ENCODE measurements around the gene OR1L8. TPM values are rescaled to one million over a fixed set of nuclear protein-coding genes. Genes with fewer than 3 reads are reported as not detected.

OR1L8 gene
- total and polyA plus RNA-seq, 9 of the 15 experiments (the other 6 are each of a cell fraction or from before 2014, with no cell fraction given) = 0.03 to 0.06 (median 0.06) TPM; not detected in 6

GRCh38 chr9:122614362-122614761, 31.2 kb upstream of the OR1L8 start, which contains the start of gene OR1Q1:
OR1Q1 (plus strand) TSS chr9:122614738; CDS start chr9:122614738, 0 bp downstream.
- Histone ChIP-seq H3K9ac (ENCODE audit: insufficient read depth in 1 of 2, low read depth in 2 of 2, low read length in 2 of 2) (no peak within 1 kb of the TSS), H3K9me3 (replicated peaks; ENCODE audit: control insufficient read depth, insufficient read depth, low read depth, low read length) (no peaks in the 10 kb centered on the region), H3K36me3 (ENCODE audit: control insufficient read depth, insufficient read depth, low read length) (no peaks in the 10 kb centered on the region), H3K79me2 (ENCODE audit: control insufficient read depth, insufficient read depth, low read length) (no peaks in the 10 kb centered on the region), H3K4me1 (replicated peaks in 1 of 2; ENCODE audit: control insufficient read depth in 2 of 2, insufficient read depth in 2 of 2, low read length in 2 of 2) (no peaks in the 10 kb centered on the region), H3K4me2 (ENCODE audit: insufficient read depth, low read length) (no peak within 1 kb of the TSS), H3K27me3 (ENCODE audit: control insufficient read depth in 2 of 2, insufficient read depth in 2 of 2, low read length in 2 of 2) (peaks cover under 1 to 12% of the 10 kb centered on the region in 2 experiments; a peak in 3 of 5 replicates), H3K4me3 (no peak within 1 kb of the TSS), H3K27ac (ENCODE audit: extremely low read depth, low read depth, low read length) (no peak within 1 kb of the TSS), H2AFZ (ENCODE audit: low read depth, low read length) (no peak within 1 kb of the TSS), H4K20me1 (replicated peaks; ENCODE audit: control insufficient read depth, insufficient read depth, low read length) (no peaks in the 10 kb centered on the region), H3K9me1 (ENCODE audit: control insufficient read depth, insufficient read depth, low read length) (no peaks in the 10 kb centered on the region)
- in situ Hi-C loops (cut with MboI) = no loop called here
- ChIA-PET CTCF (ENCODE audit: low intra/inter-chr PET ratio) (no interaction called here), POLR2A (no interaction called here)
- intact Hi-C loops (cut with micrococcal nuclease) = loop anchor here (5.0 kb wide), 1 partner anchor 62 kb away; the partner anchor contains the start of gene OR1N2
- no peak for DNase-seq (ENCODE audit: extremely low read depth in 1 of 4, low spot score in 3 of 4)
- WGBS (ENCODE audit: insufficient coverage, low coverage, missing lambda C conversion rate) = 4% methylated on average over 1 of the region's 1 CpG
- no peak for ATAC-seq
- TF ChIP-seq CBX3 (IDR thresholded peaks at IDR 0.05; ENCODE audit: borderline replicate concordance in 1 of 2, low read length in 2 of 2) (no peak), ZNF280B (CRISPR knock-in tag; IDR thresholded peaks at IDR 0.05) (no peak), GATA2 (CRISPR knock-in tag; IDR thresholded peaks at IDR 0.05) (no peak), ZNF445 (CRISPR knock-in tag; IDR thresholded peaks at IDR 0.05; ENCODE audit: low read depth) (no peak), TARDBP (IDR thresholded peaks at IDR 0.05) (no peak), FOSL1 (tag; conservative IDR thresholded peaks at IDR 0.05) (no peak), ZNF121 (CRISPR knock-in tag; conservative IDR thresholded peaks at IDR 0.05) (no peak), HDAC2 (IDR thresholded peaks at IDR 0.05) (no peak), ERF (CRISPR knock-in tag; IDR thresholded peaks at IDR 0.05) (no peak), SRSF1 (IDR thresholded peaks at IDR 0.05; ENCODE audit: low read depth, low read length) (no peak), ZNF197 (CRISPR knock-in tag; IDR thresholded peaks at IDR 0.05; ENCODE audit: low read depth) (no peak), LCOR (CRISPR knock-in tag; IDR thresholded peaks at IDR 0.05) (no peak), RFX7 (CRISPR knock-in tag; IDR thresholded peaks at IDR 0.05) (no peak), PHB (CRISPR knock-in tag; IDR thresholded peaks at IDR 0.05) (no peak), SMARCE1 (IDR thresholded peaks at IDR 0.05) (no peak)
- no TSS peak for BruUV-seq (replicated peaks)
- FAIRE-seq = no peak

Data from K562 (cell line).